Esophagus muscularis mucosa (tissue), 3 donors: ENCODE data around the gene CAMK1D.

Experiments
- EP300 ChIP-seq: sonication (generic); formaldehyde crosslinking; IDR thresholded peaks from one replicate; pipeline ENCODE4 v1.6.1; 2017; ENCODE audit warnings: antibody characterized with exemption
- TF ChIP-seq, protein P1 (sequence below), 3 experiments: fragments of 200-600 bp in 2 of 3; fragments of 450-650 bp in 1 of 3; sonication (generic) in 2 of 3; IDR thresholded peaks; one replicate each; pipeline ENCODE4 v1.5.1; 2017 to 2019; ENCODE audit warnings: antibody characterized with exemption in 3 of 3, mild to moderate bottlenecking in 2 of 3, moderate library complexity in 1 of 3

GRCh38 chr10:12473491-12473890 lies 124.1 kb downstream of the CAMK1D start:
- TF ChIP-seq, protein P1, sequence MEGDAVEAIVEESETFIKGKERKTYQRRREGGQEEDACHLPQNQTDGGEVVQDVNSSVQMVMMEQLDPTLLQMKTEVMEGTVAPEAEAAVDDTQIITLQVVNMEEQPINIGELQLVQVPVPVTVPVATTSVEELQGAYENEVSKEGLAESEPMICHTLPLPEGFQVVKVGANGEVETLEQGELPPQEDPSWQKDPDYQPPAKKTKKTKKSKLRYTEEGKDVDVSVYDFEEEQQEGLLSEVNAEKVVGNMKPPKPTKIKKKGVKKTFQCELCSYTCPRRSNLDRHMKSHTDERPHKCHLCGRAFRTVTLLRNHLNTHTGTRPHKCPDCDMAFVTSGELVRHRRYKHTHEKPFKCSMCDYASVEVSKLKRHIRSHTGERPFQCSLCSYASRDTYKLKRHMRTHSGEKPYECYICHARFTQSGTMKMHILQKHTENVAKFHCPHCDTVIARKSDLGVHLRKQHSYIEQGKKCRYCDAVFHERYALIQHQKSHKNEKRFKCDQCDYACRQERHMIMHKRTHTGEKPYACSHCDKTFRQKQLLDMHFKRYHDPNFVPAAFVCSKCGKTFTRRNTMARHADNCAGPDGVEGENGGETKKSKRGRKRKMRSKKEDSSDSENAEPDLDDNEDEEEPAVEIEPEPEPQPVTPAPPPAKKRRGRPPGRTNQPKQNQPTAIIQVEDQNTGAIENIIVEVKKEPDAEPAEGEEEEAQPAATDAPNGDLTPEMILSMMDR (IDR thresholded peaks at IDR 0.05): no peak
- TF ChIP-seq EP300: no peak
